Measurements from ENCODE around the gene ARMC9.

GRCh38 chr2:231371430-231372054, 173.1 kb downstream of the ARMC9 start:
- TF ChIP-seq CTCF (IDR thresholded peaks at IDR 0.05) (no peak), POLR2A (IDR thresholded peaks at IDR 0.05) (no peak)
